ENCODE measurements around the gene NRTN. TPM values are rescaled to one million over a fixed set of nuclear protein-coding genes. Genes with fewer than 3 reads are reported as not detected.
"Not testable (repeated sequence)": the region's sequence is repeated elsewhere in the genome, so short reads cannot be mapped to it uniquely, and the experiment has no call there.

The NRTN gene
- total RNA-seq, 2 experiments from 2014 or later: 0.49 to 3.2 TPM

GRCh38 chr19:5844456-5845433 is 39.9 kb downstream of the NRTN start:
- POLR2A ChIA-PET: interaction anchor here (0.6 kb wide), 1 partner anchor 15 kb away, joined by 6 read pairs; no protein-coding TSS in a partner anchor
- Histone ChIP-seq H3K79me2 (ENCODE audit: insufficient read depth, low read depth, low read length) (no peaks in the 10 kb centered on the region), H3K4me3 (ENCODE audit: low read depth, low read length, poor library complexity, severe bottlenecking) (no peak overlapping the region), H3K4me2 (ENCODE audit: low read length) (no peak overlapping the region), H3K4me1 (ENCODE audit: insufficient read depth, low read length, poor library complexity, severe bottlenecking) (peaks cover under 1% of the 10 kb centered on the region), H3K9me3 (ENCODE audit: low read length) (no peaks in the 10 kb centered on the region), H3K9me2 (ENCODE audit: insufficient read depth, low read length) (no peaks in the 10 kb centered on the region), H3K27ac (ENCODE audit: low read depth, low read length, poor library complexity, severe bottlenecking) (no peak overlapping the region), H2AFZ (ENCODE audit: low read length) (no peak overlapping the region), H3K36me3 (ENCODE audit: insufficient read depth, low read length) (no peaks in the 10 kb centered on the region), H4K20me1 (ENCODE audit: insufficient read depth, low read length) (no peaks in the 10 kb centered on the region)
- CTCF ChIA-PET (ENCODE audit: unreplicated experiment): no interaction called here
- BruUV-seq (replicated peaks): no TSS peak
- no peak for TF ChIP-seq CTCF (conservative IDR thresholded peaks at IDR 0.05; ENCODE audit: low read length)
- no peak for TF ChIP-seq EZH2phosphoT487 (IDR thresholded peaks at IDR 0.05; ENCODE audit: borderline replicate concordance, low read depth, low read length)
- intact Hi-C loops (cut with micrococcal nuclease; ENCODE audit: unreplicated experiment): no loop called here
- no peak for DNase-seq (ENCODE audit: low spot score)

- intact Hi-C loops (cut with micrococcal nuclease; ENCODE audit: unreplicated experiment); BruUV-seq (replicated peaks): not testable (repeated sequence)
Observed at GRCh38 chr19:5847846-5848245, 43.0 kb downstream of the NRTN start.

GRCh38 chr19:5848621-5849020 is 43.8 kb downstream of the NRTN start:
- POLR2A ChIA-PET; CTCF ChIA-PET (ENCODE audit: unreplicated experiment); H3K36me3 ChIP-seq (ENCODE audit: insufficient read depth, low read length); intact Hi-C loops (cut with micrococcal nuclease; ENCODE audit: unreplicated experiment); H2AFZ ChIP-seq (ENCODE audit: low read length); H3K4me3 ChIP-seq (ENCODE audit: low read depth, low read length, poor library complexity, severe bottlenecking); H3K27ac ChIP-seq (ENCODE audit: low read depth, low read length, poor library complexity, severe bottlenecking); H3K9me2 ChIP-seq (ENCODE audit: insufficient read depth, low read length); H3K79me2 ChIP-seq (ENCODE audit: insufficient read depth, low read depth, low read length); DNase-seq (ENCODE audit: low spot score); BruUV-seq (replicated peaks); H3K4me2 ChIP-seq (ENCODE audit: low read length); H4K20me1 ChIP-seq (ENCODE audit: insufficient read depth, low read length); H3K9me3 ChIP-seq (ENCODE audit: low read length): not testable (repeated sequence)
- peaks cover 14% of the 10 kb centered on the region for H3K4me1 ChIP-seq (ENCODE audit: insufficient read depth, low read length, poor library complexity, severe bottlenecking)

More at GRCh38 chr19:5847846-5848245, 43.0 kb downstream of the NRTN start:
- POLR2A ChIA-PET; H3K4me3 ChIP-seq (ENCODE audit: low read depth, low read length, poor library complexity, severe bottlenecking); H3K79me2 ChIP-seq (ENCODE audit: insufficient read depth, low read depth, low read length); H3K9me2 ChIP-seq (ENCODE audit: insufficient read depth, low read length); H3K4me2 ChIP-seq (ENCODE audit: low read length); DNase-seq (ENCODE audit: low spot score); H4K20me1 ChIP-seq (ENCODE audit: insufficient read depth, low read length); CTCF ChIA-PET (ENCODE audit: unreplicated experiment); H3K27ac ChIP-seq (ENCODE audit: low read depth, low read length, poor library complexity, severe bottlenecking); H2AFZ ChIP-seq (ENCODE audit: low read length); H3K9me3 ChIP-seq (ENCODE audit: low read length); H3K36me3 ChIP-seq (ENCODE audit: insufficient read depth, low read length): not testable (repeated sequence)
- H3K4me1 ChIP-seq (ENCODE audit: insufficient read depth, low read length, poor library complexity, severe bottlenecking): peaks cover 14% of the 10 kb centered on the region
